Smooth muscle cell (in vitro differentiated cells): ENCODE measurements around the gene ETFA. TPM values are rescaled to one million over a fixed set of nuclear protein-coding genes. Genes with fewer than 3 reads are reported as not detected.
"Not testable (repeated sequence)": the region's sequence is repeated elsewhere in the genome, so short reads cannot be mapped to it uniquely, and the experiment has no call there.

Source experiments
- DNase-seq: peaks from one replicate; lab custom pipeline; 2025; ENCODE audit not compliant: unreplicated experiment; lab: John Stamatoyannopoulos, UW
- H2AFZ ChIP-seq: fragments of 200-600 bp; sonication (generic); 2 replicates; pipeline ENCODE4 v1.6.0; 2016; ENCODE audit warnings: antibody characterized with exemption, low read depth, mild to moderate bottlenecking
- H3F3A ChIP-seq: fragments of 200-600 bp; sonication (generic); 2 replicates; pipeline ENCODE4 v1.6.0; 2017; ENCODE audit warnings: antibody characterized with exemption, low read depth
- H3K27ac ChIP-seq: fragments of 200-600 bp; sonication (generic); 2 replicates; pipeline ENCODE4 v1.5.1; 2016; ENCODE audit warnings: low read depth, mild to moderate bottlenecking
- H3K27me3 ChIP-seq: fragments of 200-600 bp; sonication (generic); 2 replicates; pipeline ENCODE4 v1.6.1; 2016; ENCODE audit warnings: low read depth, mild to moderate bottlenecking
- H3K36me3 ChIP-seq: fragments of 200-600 bp; sonication (generic); 2 replicates; pipeline ENCODE4 v1.5.1; 2016; ENCODE audit warnings: low read depth
- H3K4me1 ChIP-seq: fragments of 200-600 bp; sonication (generic); 2 replicates; pipeline ENCODE4 v1.5.1; 2016; ENCODE audit warnings: low read depth
- H3K4me2 ChIP-seq: fragments of 200-600 bp; sonication (generic); 2 replicates; pipeline ENCODE4 v1.6.0; 2016; ENCODE audit warnings: mild to moderate bottlenecking
- H3K4me3 ChIP-seq: fragments of 200-600 bp; sonication (generic); 2 replicates; pipeline ENCODE4 v1.5.1; 2016; ENCODE audit warnings: mild to moderate bottlenecking
- H3K79me2 ChIP-seq: fragments of 200-600 bp; sonication (generic); 2 replicates; pipeline ENCODE4 v1.6.0; 2016; ENCODE audit warnings: low read depth, mild to moderate bottlenecking
- H3K9ac ChIP-seq: fragments of 200-600 bp; sonication (generic); 2 replicates; pipeline ENCODE4 v1.6.0; 2016; ENCODE audit warnings: low read depth
- H3K9me3 ChIP-seq: fragments of 200-600 bp; sonication (generic); replicated peaks from 2 replicates; pipeline ENCODE4 v1.5.1; 2016; ENCODE audit warnings: low read depth
- H4K20me1 ChIP-seq: fragments of 200-600 bp; sonication (generic); 2 replicates; pipeline ENCODE4 v1.6.0; 2016; ENCODE audit warnings: low read depth
- CTCF ChIP-seq: fragments of 200-600 bp; sonication (generic); IDR thresholded peaks from 2 replicates; pipeline ENCODE4 v1.5.1; 2017; ENCODE audit warnings: borderline replicate concordance, mild to moderate bottlenecking, antibody characterized with exemption; ENCODE audit not compliant: insufficient read depth, poor library complexity, severe bottlenecking
- WGBS: methylation state at CpG from one replicate; pipeline ENCODE4 v1.1.7; 2016; ENCODE audit warnings: low lambda C conversion rate; 5-methylcytosine and 5-hydroxymethylcytosine counted together
- polyA plus RNA-seq: library from polyadenylated mRNA; unstranded; fragments of >200 nt; fragmentation: Nextera tagmentation; extraction: Ambion mirVana; gene quantifications from 2 replicates; pipeline ENCODE4 v1.2.1, GENCODE V29; 2016
- total RNA-seq: library from RNA; depleted of rRNA; stranded (reverse); fragments of >200 nt; gene quantifications from 2 replicates; pipeline ENCODE4 v1.2.3, GENCODE V29; 2014

ETFA gene
- total and polyA plus RNA-seq, 2 experiments from 2014 or later, result 98.0 to 119 TPM

- no peaks in the 10 kb centered on the region for H3K4me1 ChIP-seq
- no peaks in the 10 kb centered on the region for H3K27me3 ChIP-seq
- DNase-seq, result no peak
- H3K4me2 ChIP-seq, result no peak overlapping the region
- H3K9ac ChIP-seq, result no peak overlapping the region
- no peaks in the 10 kb centered on the region for H3K36me3 ChIP-seq
- no peak overlapping the region for H2AFZ ChIP-seq
- TF ChIP-seq CTCF, result no peak
- H3K9me3 ChIP-seq, result no peaks in the 10 kb centered on the region
- peaks cover 97% of the 10 kb centered on the region for H3K79me2 ChIP-seq
- no peaks in the 10 kb centered on the region for H3F3A ChIP-seq
- 92% methylated on average over 1 of the region's 1 CpG for WGBS
- H3K27ac ChIP-seq, result no peak overlapping the region
- no peak overlapping the region for H3K4me3 ChIP-seq
- peaks cover 98% of the 10 kb centered on the region for H4K20me1 ChIP-seq
Measured at GRCh38 chr15:76303909-76304308, 7.4 kb downstream of the ETFA start.

DNA sequence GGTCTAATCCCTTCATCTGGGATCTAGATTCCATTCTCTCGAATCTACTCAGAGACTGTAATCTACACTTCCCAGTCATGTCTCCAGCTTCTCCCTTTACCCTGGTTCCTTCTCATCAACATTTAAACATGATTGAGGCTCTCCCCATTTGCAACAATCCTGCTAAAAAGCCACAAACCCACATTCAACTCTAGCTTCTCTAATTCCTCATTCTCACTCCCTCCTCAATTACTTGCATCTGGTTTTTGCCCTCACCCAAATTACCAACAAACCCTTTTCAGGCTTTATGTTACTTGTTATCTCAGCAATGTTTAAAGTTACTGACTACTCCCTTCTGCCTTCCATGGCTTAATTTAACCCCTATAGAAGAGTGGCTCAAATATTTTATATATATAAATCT, 11.5 kb downstream of the ETFA start:
- 92% methylated on average over 1 of the region's 1 CpG for WGBS
- H3K27ac ChIP-seq, result no peak overlapping the region

DNA sequence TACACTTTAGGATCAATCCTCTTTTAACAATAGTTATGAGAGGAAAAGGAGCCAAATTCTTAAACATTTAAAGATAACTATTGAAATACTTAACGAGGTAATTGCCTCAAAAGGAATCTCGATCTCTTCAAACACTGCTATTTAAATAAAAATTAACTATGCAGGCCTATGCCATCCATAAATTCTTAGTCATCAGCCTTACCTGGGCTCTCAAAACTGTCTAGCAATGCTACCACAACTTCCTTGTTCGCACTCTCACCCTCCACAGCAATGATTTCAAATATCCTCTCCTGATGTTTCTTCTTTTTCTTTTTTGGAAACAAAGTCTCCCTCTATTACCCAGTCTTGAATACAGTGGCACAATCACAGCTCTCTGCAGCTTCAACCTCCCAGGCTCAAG, 12.3 kb downstream of the ETFA start:
- DNase-seq, result no peak
- H3K79me2 ChIP-seq, result peaks cover 96% of the 10 kb centered on the region
- H3K4me3 ChIP-seq, result no peak overlapping the region
- H3K36me3 ChIP-seq, result no peaks in the 10 kb centered on the region
- no peaks in the 10 kb centered on the region for H3K4me1 ChIP-seq
- WGBS, result 94% methylated on average over 3 of the region's 3 CpGs
- no peaks in the 10 kb centered on the region for H3K9me3 ChIP-seq
- H3K27ac ChIP-seq, result no peak overlapping the region
- no peak overlapping the region for H2AFZ ChIP-seq
- H3K27me3 ChIP-seq, result no peaks in the 10 kb centered on the region
- no peak for TF ChIP-seq CTCF
- peaks cover 98% of the 10 kb centered on the region for H4K20me1 ChIP-seq
- no peak overlapping the region for H3K9ac ChIP-seq
- H3K4me2 ChIP-seq, result no peak overlapping the region
- no peaks in the 10 kb centered on the region for H3F3A ChIP-seq

More for the DNA sequence above, 11.5 kb downstream of the ETFA start:
- H3K4me2 ChIP-seq, result no peak overlapping the region
- no peak for DNase-seq
- no peaks in the 10 kb centered on the region for H3K9me3 ChIP-seq
- no peaks in the 10 kb centered on the region for H3K27me3 ChIP-seq
- H3K4me3 ChIP-seq, result no peak overlapping the region
- H3K4me1 ChIP-seq, result no peaks in the 10 kb centered on the region
- no peaks in the 10 kb centered on the region for H3F3A ChIP-seq
- H3K79me2 ChIP-seq, result peaks cover 97% of the 10 kb centered on the region
- no peak overlapping the region for H2AFZ ChIP-seq
- no peaks in the 10 kb centered on the region for H3K36me3 ChIP-seq
- TF ChIP-seq CTCF, result no peak
- H4K20me1 ChIP-seq, result peaks cover 98% of the 10 kb centered on the region
- no peak overlapping the region for H3K9ac ChIP-seq

DNA sequence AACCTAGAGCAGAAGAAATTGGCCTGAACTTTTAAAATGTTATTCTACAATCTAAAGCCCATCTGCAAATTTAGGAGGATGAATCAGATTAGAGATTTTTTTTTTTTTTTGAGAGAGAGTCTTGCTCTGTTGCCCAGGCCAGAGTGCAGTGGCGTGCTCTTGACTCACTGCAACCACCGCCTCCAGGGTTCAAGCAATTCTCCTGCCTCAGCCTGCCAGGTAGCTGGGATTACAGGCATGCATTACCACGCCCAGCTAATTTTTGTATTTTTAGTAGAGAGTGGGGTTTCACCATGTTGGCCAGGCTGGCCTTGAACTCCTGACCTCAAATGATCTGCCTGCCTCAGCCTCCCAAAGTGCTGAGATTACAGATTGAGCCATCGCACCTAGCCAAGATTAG, 13.3 kb downstream of the ETFA start:
- whole genome bisulfite sequencing, result 96% methylated on average over 4 of the region's 4 CpGs
- H2AFZ ChIP-seq, H3K9ac ChIP-seq, H3K4me2 ChIP-seq, DNase-seq, H3K27ac ChIP-seq, H3K4me1 ChIP-seq, H3K36me3 ChIP-seq, H3K4me3 ChIP-seq, H3K9me3 ChIP-seq, H3K27me3 ChIP-seq, H3F3A ChIP-seq: not testable (repeated sequence)
- H3K79me2 ChIP-seq, result peaks cover 95% of the 10 kb centered on the region
- peaks cover 98% of the 10 kb centered on the region for H4K20me1 ChIP-seq
